ENCODE data around the gene FIGN.

GRCh38 chr2:163665051-163665450 is 70.8 kb downstream of the FIGN start:
- no peak for TF ChIP-seq CTCF (IDR thresholded peaks at IDR 0.05; ENCODE audit: low read length)
- no peak for TF ChIP-seq EZH2 (IDR thresholded peaks at IDR 0.05; ENCODE audit: borderline replicate concordance, low read length)
